IMR-90 (cell line): ENCODE data around the gene P2RX3. TPM values are rescaled to one million over a fixed set of nuclear protein-coding genes. Genes with fewer than 3 reads are reported as not detected.

Experiments used
- ATAC-seq: fragments of 200-7000 bp; cut with Tn5 transposase; 2 replicates; pipeline ENCODE4 v1.9.1; 2020; ENCODE audit warnings: low read depth, mild to moderate bottlenecking, moderate library complexity
- BruUV-seq: library from RNA; stranded (reverse); fragments of 400-500 nt; replicated peaks from 2 replicates; lab custom pipeline; 2021; lab: Mats Ljungman, UMichigan
- CTCF ChIA-PET: fragments of 300-600 bp; formaldehyde crosslinking; extraction: SDS; loops from one replicate; lab custom pipeline; 2021; ENCODE audit warnings: antibody characterized with exemption; lab: Yijun Ruan, JAX
- POLR2A ChIA-PET: fragments of 300-600 bp; sonication (Branson Sonifier 250); formaldehyde crosslinking; loops from one replicate; lab custom pipeline; 2022; ENCODE audit warnings: antibody characterized with exemption; ENCODE audit not compliant: unreplicated experiment; lab: Charles Lee
- DNase-seq: peaks from one replicate; pipeline ENCODE4 v3.0.0; 2013
- H2AFZ ChIP-seq: replicated peaks from 2 replicates; pipeline ENCODE3; 2013; ENCODE audit warnings: low read length, mild to moderate bottlenecking; ENCODE audit not compliant: poor library complexity
- H2AK5ac ChIP-seq: 2 replicates; pipeline ENCODE4 v1.6.1; 2013; ENCODE audit warnings: low read depth, low read length, inconsistent platforms
- H2AK9ac ChIP-seq: replicated peaks from 2 replicates; pipeline ENCODE3; 2013; ENCODE audit warnings: mild to moderate bottlenecking, low read depth, low read length, moderate library complexity; ENCODE audit not compliant: poor library complexity
- H2BK120ac ChIP-seq: 2 replicates; pipeline ENCODE4 v1.6.1; 2013; ENCODE audit warnings: low read depth, low read length, inconsistent platforms
- H2BK15ac ChIP-seq: 3 replicates; pipeline ENCODE4 v1.6.1; 2013; ENCODE audit warnings: low read depth, low read length, inconsistent platforms
- H2BK20ac ChIP-seq: 2 replicates; pipeline ENCODE4 v1.6.1; 2013; ENCODE audit warnings: low read depth, mild to moderate bottlenecking, inconsistent platforms, low read length, moderate library complexity
- H2BK5ac ChIP-seq: 2 replicates; pipeline ENCODE4 v1.6.1; 2013; ENCODE audit warnings: mild to moderate bottlenecking, low read depth, low read length, inconsistent platforms; ENCODE audit not compliant: poor library complexity, severe bottlenecking
- H3K14ac ChIP-seq: replicated peaks from 2 replicates; pipeline ENCODE4 v1.6.1; 2013; ENCODE audit warnings: low read depth, low read length, inconsistent platforms
- H3K18ac ChIP-seq: 2 replicates; pipeline ENCODE4 v1.6.1; 2013; ENCODE audit warnings: low read depth, low read length, control low read depth
- H3K23ac ChIP-seq: 2 replicates; pipeline ENCODE4 v1.6.1; 2013; ENCODE audit warnings: low read depth, low read length, inconsistent platforms
- H3K27ac ChIP-seq: 2 replicates; pipeline ENCODE4 v1.5.1; 2013; ENCODE audit warnings: mild to moderate bottlenecking, control low read depth, low read length; ENCODE audit not compliant: insufficient read depth
- H3K27me3 ChIP-seq: 2 replicates; pipeline ENCODE4 v1.6.1; 2013; ENCODE audit warnings: low read length; ENCODE audit not compliant: control insufficient read depth, insufficient read depth
- H3K36me3 ChIP-seq: 2 replicates; pipeline ENCODE4 v1.6.1; 2013; ENCODE audit warnings: low read length, mixed read lengths; ENCODE audit not compliant: control insufficient read depth, insufficient read depth
- H3K4ac ChIP-seq: 2 replicates; pipeline ENCODE4 v1.6.1; 2013; ENCODE audit warnings: low read depth, low read length, inconsistent platforms
- H3K4me1 ChIP-seq: 2 replicates; pipeline ENCODE4 v1.6.1; 2013; ENCODE audit warnings: low read length, mixed read lengths; ENCODE audit not compliant: control insufficient read depth, insufficient read depth
- H3K4me2 ChIP-seq: 2 replicates; pipeline ENCODE4 v1.6.1; 2013; ENCODE audit warnings: low read depth, mild to moderate bottlenecking, control low read depth, low read length, moderate library complexity
- H3K4me3 ChIP-seq: 2 replicates; pipeline ENCODE4 v1.5.1; 2013; ENCODE audit warnings: low read depth, mild to moderate bottlenecking, control low read depth, low read length, moderate library complexity; ENCODE audit not compliant: insufficient read depth
- H3K56ac ChIP-seq: 2 replicates; pipeline ENCODE4 v1.6.1; 2013; ENCODE audit warnings: low read length, inconsistent platforms; ENCODE audit not compliant: insufficient read depth; ENCODE audit errors: extremely low read depth
- H3K79me1 ChIP-seq, 2 experiments: 2 replicates each; pipeline ENCODE4 v1.6.1; 2013; ENCODE audit warnings: low read length in 2 of 2, inconsistent platforms in 1 of 2, low read depth in 1 of 2
- H3K9ac ChIP-seq: 2 replicates; pipeline ENCODE4 v1.6.1; 2013; ENCODE audit warnings: low read depth, low read length, control low read depth
- H3K9me1 ChIP-seq: 2 replicates; pipeline ENCODE4 v1.6.1; 2013; ENCODE audit warnings: low read length, inconsistent platforms; ENCODE audit not compliant: insufficient read depth
- H3K9me3 ChIP-seq: 2 replicates; pipeline ENCODE4 v1.6.1; 2013; ENCODE audit warnings: low read length; ENCODE audit not compliant: control insufficient read depth, insufficient read depth
- H4K20me1 ChIP-seq: 2 replicates; pipeline ENCODE4 v1.6.1; 2013; ENCODE audit warnings: low read length, inconsistent platforms; ENCODE audit not compliant: insufficient read depth
- H4K5ac ChIP-seq: 2 replicates; pipeline ENCODE4 v1.6.1; 2013; ENCODE audit warnings: mild to moderate bottlenecking, low read depth, low read length, control low read depth
- H4K8ac ChIP-seq, 2 experiments: 2 replicates each; pipeline ENCODE4 v1.6.1; 2013; ENCODE audit warnings: low read depth in 2 of 2, low read length in 2 of 2, control low read depth in 1 of 2, inconsistent platforms in 1 of 2
- H4K91ac ChIP-seq: 2 replicates; pipeline ENCODE4 v1.6.1; 2013; ENCODE audit warnings: low read depth, low read length, inconsistent platforms; ENCODE audit not compliant: insufficient read depth
- CEBPB ChIP-seq: IDR thresholded peaks from 2 replicates; pipeline ENCODE4 v1.6.1; 2012; ENCODE audit warnings: low read depth, low read length, improper control_type of control experiment
- CHD1 ChIP-seq: IDR thresholded peaks from 2 replicates; pipeline ENCODE4 v1.6.1; 2012; ENCODE audit warnings: low read depth, low read length, improper control_type of control experiment
- FOS ChIP-seq: fragments of 150-350 bp; IDR thresholded peaks from 2 replicates; pipeline ENCODE4 v1.6.1; 2016; ENCODE audit warnings: low read depth, low read length
- MAZ ChIP-seq: IDR thresholded peaks from 2 replicates; pipeline ENCODE4 v1.6.1; 2012; ENCODE audit warnings: low read depth, mild to moderate bottlenecking, low read length, improper control_type of control experiment, moderate library complexity, borderline replicate concordance
- NFE2L2 ChIP-seq: fragments of 150-350 bp; IDR thresholded peaks from 2 replicates; pipeline ENCODE4 v1.6.1; 2016; ENCODE audit warnings: low read depth, mild to moderate bottlenecking, low read length
- RAD21 ChIP-seq: IDR thresholded peaks from 2 replicates; pipeline ENCODE4 v1.6.1; 2012; ENCODE audit warnings: low read length, improper control_type of control experiment
- RFX5 ChIP-seq: IDR thresholded peaks from 2 replicates; pipeline ENCODE4 v1.8.0; 2012; ENCODE audit warnings: low read depth, mild to moderate bottlenecking, low read length, moderate library complexity
- WGBS, 2 experiments: methylation state at CpG; one replicate each; pipeline versions ENCODE4 v1.1.5 to v1.1.7; 2013; ENCODE audit warnings: missing lambda C conversion rate in 2 of 2; ENCODE audit not compliant: insufficient read length in 1 of 2; ENCODE audit errors: extremely low coverage in 2 of 2; 5-methylcytosine and 5-hydroxymethylcytosine counted together
- dilution Hi-C: fragments of 300-500 bp; cut with HindIII; formaldehyde crosslinking; loops from one replicate; pipeline ENCODE4 v1.14.3; 2018; ENCODE audit warnings: low sequenced_read_pairs; ENCODE audit not compliant: unreplicated experiment
- in situ Hi-C: fragments of 300-500 bp; cut with MboI; formaldehyde crosslinking; loops from 3 replicates; pipeline ENCODE4 v1.14.3; 2019; ENCODE audit warnings: low sequenced_read_pairs, inconsistent platforms, mixed read lengths
- intact Hi-C: fragments of 100-400 bp; cut with micrococcal nuclease; formaldehyde crosslinking; loops from 2 replicates; pipeline ENCODE4 v1.10.0; 2022
- polyA plus RNA-seq, 3 experiments: library from polyadenylated mRNA; depleted of rRNA; stranded (reverse); fragments of >200 nt; gene quantifications; 2 replicates each; pipeline ENCODE4 v1.2.3, GENCODE V29; 2012; ENCODE audit warnings: low replicate concordance in 1 of 3
- total RNA-seq: library from RNA; depleted of rRNA; stranded (reverse); fragments of >200 nt; gene quantifications from 2 replicates; pipeline ENCODE4 v1.2.3, GENCODE V29; 2012
- TF ChIP-seq, protein P1 (sequence below): fragments of 150-350 bp; IDR thresholded peaks from 2 replicates; pipeline ENCODE4 v1.6.1; 2016; ENCODE audit warnings: low read depth, mild to moderate bottlenecking, low read length, moderate library complexity, borderline replicate concordance
- TF ChIP-seq, protein P2 (sequence below): conservative IDR thresholded peaks from 2 replicates; pipeline ENCODE4 v1.5.1; 2012; ENCODE audit warnings: mild to moderate bottlenecking, low read depth, low read length, improper control_type of control experiment
- TF ChIP-seq, protein P3 (sequence below): fragments of 150-350 bp; IDR thresholded peaks from 2 replicates; pipeline ENCODE4 v1.6.1; 2017; ENCODE audit warnings: mild to moderate bottlenecking, antibody characterized with exemption, low read length, low read depth

Gene P2RX3
- total and polyA plus RNA-seq, 2 of the 4 experiments (the other 2 are of a cell fraction): not detected

DNA sequence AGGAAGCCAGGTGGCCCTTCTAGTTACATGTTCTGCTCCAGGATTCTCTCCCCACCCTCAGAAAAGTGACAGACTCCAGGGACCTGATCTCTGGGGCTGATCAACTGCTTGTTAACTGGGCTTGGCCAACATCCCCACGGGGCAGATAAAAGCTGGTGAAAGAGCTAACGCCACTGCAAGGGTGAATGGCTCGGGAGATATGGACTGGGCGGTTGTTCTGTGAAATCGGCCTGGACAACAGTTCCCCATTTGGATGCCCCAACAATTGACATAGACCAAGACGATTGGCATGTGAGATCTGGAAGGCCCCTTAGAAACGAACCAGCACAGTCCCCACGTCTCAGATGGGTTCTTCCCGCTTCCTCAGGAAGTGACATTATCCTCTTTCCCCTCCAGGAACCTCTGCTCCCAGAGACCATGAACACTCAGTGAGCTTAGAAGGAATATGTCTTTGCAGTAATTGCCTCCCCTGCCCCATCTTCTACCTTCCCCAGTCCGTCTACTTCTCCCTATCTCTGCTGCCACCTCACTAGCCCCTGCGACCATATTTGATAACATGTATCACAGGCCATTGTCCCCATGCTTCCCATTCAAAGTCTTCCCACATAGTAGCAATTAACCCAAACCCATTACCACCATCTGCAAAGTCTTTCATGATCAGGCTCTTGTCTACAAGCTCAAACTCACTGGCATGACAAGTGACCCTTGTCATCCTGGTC is 57.9 kb downstream of the P2RX3 start:
- Histone ChIP-seq H3K14ac (no peak overlapping the region), H2BK120ac (no peak overlapping the region), H3K9ac (no peak overlapping the region), H3K79me1 (no peaks in the 10 kb centered on the region), H3K27me3 (peaks cover 46% of the 10 kb centered on the region), H2BK20ac (no peak overlapping the region), H4K91ac (no peak overlapping the region), H3K9me1 (no peaks in the 10 kb centered on the region), H2AK5ac (no peak overlapping the region), H3K27ac (no peak overlapping the region), H3K4me2 (no peak overlapping the region), H3K4me1 (no peaks in the 10 kb centered on the region), H2AFZ (no peak overlapping the region), H2AK9ac (no peak overlapping the region), H2BK5ac (no peak overlapping the region), H3K23ac (no peak overlapping the region), H4K8ac (no peak overlapping the region), H3K9me3 (no peaks in the 10 kb centered on the region), H3K4ac (no peak overlapping the region), H3K56ac (no peak overlapping the region), H3K4me3 (no peak overlapping the region), H4K5ac (no peak overlapping the region), H2BK15ac (no peak overlapping the region), H3K18ac (no peak overlapping the region), H4K20me1 (no peaks in the 10 kb centered on the region; the same call in 1 of the 2 replicates), H3K36me3 (no peaks in the 10 kb centered on the region)
- ATAC-seq (no peak), DNase-seq (no peak)
- POLR2A ChIA-PET: no interaction called here
- dilution Hi-C loops: no loop called here
- in situ Hi-C loops: no loop called here
- no TSS peak for BruUV-seq
- WGBS, 2 experiments: 53% methylated on average over 6 of the region's 11 CpGs; no CpG with 5 or more reads in 1 of the 2 experiments
- intact Hi-C loops: no loop called here
- CTCF ChIA-PET: no interaction called here
- TF ChIP-seq CEBPB (no peak), FOS (no peak), CHD1 (no peak), RAD21 (no peak), MAZ (no peak), RFX5 (no peak), NFE2L2 (no peak)
- TF ChIP-seq, protein P1, sequence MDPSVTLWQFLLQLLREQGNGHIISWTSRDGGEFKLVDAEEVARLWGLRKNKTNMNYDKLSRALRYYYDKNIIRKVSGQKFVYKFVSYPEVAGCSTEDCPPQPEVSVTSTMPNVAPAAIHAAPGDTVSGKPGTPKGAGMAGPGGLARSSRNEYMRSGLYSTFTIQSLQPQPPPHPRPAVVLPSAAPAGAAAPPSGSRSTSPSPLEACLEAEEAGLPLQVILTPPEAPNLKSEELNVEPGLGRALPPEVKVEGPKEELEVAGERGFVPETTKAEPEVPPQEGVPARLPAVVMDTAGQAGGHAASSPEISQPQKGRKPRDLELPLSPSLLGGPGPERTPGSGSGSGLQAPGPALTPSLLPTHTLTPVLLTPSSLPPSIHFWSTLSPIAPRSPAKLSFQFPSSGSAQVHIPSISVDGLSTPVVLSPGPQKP: no peak
- TF ChIP-seq, protein P2, sequence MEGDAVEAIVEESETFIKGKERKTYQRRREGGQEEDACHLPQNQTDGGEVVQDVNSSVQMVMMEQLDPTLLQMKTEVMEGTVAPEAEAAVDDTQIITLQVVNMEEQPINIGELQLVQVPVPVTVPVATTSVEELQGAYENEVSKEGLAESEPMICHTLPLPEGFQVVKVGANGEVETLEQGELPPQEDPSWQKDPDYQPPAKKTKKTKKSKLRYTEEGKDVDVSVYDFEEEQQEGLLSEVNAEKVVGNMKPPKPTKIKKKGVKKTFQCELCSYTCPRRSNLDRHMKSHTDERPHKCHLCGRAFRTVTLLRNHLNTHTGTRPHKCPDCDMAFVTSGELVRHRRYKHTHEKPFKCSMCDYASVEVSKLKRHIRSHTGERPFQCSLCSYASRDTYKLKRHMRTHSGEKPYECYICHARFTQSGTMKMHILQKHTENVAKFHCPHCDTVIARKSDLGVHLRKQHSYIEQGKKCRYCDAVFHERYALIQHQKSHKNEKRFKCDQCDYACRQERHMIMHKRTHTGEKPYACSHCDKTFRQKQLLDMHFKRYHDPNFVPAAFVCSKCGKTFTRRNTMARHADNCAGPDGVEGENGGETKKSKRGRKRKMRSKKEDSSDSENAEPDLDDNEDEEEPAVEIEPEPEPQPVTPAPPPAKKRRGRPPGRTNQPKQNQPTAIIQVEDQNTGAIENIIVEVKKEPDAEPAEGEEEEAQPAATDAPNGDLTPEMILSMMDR: no peak
- TF ChIP-seq, protein P3, sequence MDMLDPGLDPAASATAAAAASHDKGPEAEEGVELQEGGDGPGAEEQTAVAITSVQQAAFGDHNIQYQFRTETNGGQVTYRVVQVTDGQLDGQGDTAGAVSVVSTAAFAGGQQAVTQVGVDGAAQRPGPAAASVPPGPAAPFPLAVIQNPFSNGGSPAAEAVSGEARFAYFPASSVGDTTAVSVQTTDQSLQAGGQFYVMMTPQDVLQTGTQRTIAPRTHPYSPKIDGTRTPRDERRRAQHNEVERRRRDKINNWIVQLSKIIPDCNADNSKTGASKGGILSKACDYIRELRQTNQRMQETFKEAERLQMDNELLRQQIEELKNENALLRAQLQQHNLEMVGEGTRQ: no peak
